Measurements from ENCODE around the gene HM13. TPM values are rescaled to one million over a fixed set of nuclear protein-coding genes. Genes with fewer than 3 reads are reported as not detected.

The HM13 gene
- total and polyA plus RNA-seq, 2 of the 13 experiments (the other 11 are each of a cell fraction or from before 2014, with no cell fraction given): 118 to 243 TPM

DNA sequence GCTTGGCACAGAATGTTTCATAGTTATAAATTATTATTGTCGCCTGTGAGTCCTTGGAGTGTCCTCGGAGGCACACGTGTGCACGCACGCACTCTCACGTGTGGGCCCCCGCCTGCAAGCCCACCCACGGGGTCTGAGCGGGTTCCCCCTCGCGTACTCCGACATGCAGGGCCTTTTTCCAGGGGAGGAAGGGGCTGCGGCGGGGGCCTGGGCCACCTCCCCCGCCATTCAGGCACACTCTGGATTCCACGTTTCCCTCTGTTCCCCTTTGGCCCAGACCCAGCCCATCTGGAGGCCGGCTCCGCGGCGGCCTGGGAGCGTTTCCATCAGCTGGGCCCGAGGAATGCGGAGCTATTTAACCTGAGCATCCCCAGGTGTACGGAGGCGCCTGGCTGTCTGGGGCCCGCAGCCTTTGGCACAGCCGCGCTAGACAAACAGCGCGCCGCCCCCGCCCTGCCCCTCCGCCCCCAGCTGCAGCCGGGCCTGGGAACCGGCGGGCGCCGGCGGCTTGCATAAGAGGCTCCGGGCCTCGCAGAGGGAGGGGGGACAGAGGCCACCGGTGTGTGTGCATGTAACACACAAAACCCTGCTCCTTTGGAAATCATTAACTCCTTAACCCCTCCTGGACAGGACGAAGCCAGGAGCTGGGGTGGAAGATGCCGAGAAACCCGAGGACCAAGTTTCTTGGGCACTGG is 94.2 kb downstream of the HM13 start (continued):
- TF ChIP-seq, protein P1, sequence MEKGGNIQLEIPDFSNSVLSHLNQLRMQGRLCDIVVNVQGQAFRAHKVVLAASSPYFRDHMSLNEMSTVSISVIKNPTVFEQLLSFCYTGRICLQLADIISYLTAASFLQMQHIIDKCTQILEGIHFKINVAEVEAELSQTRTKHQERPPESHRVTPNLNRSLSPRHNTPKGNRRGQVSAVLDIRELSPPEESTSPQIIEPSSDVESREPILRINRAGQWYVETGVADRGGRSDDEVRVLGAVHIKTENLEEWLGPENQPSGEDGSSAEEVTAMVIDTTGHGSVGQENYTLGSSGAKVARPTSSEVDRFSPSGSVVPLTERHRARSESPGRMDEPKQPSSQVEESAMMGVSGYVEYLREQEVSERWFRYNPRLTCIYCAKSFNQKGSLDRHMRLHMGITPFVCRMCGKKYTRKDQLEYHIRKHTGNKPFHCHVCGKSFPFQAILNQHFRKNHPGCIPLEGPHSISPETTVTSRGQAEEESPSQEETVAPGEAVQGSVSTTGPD (CRISPR knock-in tag; IDR thresholded peaks at IDR 0.05): peak; percentile 90
- TF ChIP-seq, protein P2, sequence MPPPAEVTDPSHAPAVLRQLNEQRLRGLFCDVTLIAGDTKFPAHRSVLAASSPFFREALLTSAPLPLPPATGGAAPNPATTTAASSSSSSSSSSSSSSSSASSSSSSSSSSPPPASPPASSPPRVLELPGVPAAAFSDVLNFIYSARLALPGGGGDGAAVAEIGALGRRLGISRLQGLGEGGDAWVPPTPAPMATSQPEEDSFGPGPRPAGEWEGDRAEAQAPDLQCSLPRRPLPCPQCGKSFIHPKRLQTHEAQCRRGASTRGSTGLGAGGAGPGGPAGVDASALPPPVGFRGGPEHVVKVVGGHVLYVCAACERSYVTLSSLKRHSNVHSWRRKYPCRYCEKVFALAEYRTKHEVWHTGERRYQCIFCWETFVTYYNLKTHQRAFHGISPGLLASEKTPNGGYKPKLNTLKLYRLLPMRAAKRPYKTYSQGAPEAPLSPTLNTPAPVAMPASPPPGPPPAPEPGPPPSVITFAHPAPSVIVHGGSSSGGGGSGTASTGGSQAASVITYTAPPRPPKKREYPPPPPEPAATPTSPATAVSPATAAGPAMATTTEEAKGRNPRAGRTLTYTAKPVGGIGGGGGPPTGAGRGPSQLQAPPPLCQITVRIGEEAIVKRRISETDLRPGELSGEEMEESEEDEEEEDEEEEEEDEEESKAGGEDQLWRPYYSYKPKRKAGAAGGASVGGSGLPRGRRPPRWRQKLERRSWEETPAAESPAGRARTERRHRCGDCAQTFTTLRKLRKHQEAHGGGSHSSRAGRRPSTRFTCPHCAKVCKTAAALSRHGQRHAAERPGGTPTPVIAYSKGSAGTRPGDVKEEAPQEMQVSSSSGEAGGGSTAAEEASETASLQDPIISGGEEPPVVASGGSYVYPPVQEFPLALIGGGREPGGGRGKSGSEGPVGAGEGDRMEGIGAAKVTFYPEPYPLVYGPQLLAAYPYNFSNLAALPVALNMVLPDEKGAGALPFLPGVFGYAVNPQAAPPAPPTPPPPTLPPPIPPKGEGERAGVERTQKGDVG (CRISPR knock-in tag; IDR thresholded peaks at IDR 0.05; ENCODE audit: borderline replicate concordance): peak; percentile 99
- TF ChIP-seq ZNF484 (CRISPR knock-in tag; IDR thresholded peaks at IDR 0.05; ENCODE audit: borderline replicate concordance, low read depth) (no peak), BRD4 (CRISPR knock-in tag; IDR thresholded peaks at IDR 0.05) (peak; percentile 98), SNRNP70 (IDR thresholded peaks at IDR 0.05; ENCODE audit: low read depth, low read length) (no peak), TOE1 (CRISPR knock-in tag; IDR thresholded peaks at IDR 0.05) (peak; percentile 99), JDP2 (CRISPR knock-in tag; IDR thresholded peaks at IDR 0.05; ENCODE audit: borderline replicate concordance) (peak; percentile 99; the same call in 1 of the 2 replicates), ZNF75D (CRISPR knock-in tag; IDR thresholded peaks at IDR 0.05; ENCODE audit: borderline replicate concordance) (peak; percentile 83; the same call in 1 of the 2 replicates), ARNT (IDR thresholded peaks at IDR 0.05) (no peak), REXO4 (CRISPR knock-in tag; IDR thresholded peaks at IDR 0.05; ENCODE audit: borderline replicate concordance) (no peak), MXI1 (IDR thresholded peaks at IDR 0.05; ENCODE audit: borderline replicate concordance, low read depth, low read length) (peak; percentile 92), ZNF253 (CRISPR knock-in tag; IDR thresholded peaks at IDR 0.05; ENCODE audit: borderline replicate concordance) (peak; percentile 86; the same call in 1 of the 2 replicates)
- TF ChIP-seq, protein P3, sequence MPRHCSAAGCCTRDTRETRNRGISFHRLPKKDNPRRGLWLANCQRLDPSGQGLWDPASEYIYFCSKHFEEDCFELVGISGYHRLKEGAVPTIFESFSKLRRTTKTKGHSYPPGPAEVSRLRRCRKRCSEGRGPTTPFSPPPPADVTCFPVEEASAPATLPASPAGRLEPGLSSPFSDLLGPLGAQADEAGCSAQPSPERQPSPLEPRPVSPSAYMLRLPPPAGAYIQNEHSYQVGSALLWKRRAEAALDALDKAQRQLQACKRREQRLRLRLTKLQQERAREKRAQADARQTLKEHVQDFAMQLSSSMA (CRISPR knock-in tag; IDR thresholded peaks at IDR 0.05): no peak
- TF ChIP-seq, protein P4, sequence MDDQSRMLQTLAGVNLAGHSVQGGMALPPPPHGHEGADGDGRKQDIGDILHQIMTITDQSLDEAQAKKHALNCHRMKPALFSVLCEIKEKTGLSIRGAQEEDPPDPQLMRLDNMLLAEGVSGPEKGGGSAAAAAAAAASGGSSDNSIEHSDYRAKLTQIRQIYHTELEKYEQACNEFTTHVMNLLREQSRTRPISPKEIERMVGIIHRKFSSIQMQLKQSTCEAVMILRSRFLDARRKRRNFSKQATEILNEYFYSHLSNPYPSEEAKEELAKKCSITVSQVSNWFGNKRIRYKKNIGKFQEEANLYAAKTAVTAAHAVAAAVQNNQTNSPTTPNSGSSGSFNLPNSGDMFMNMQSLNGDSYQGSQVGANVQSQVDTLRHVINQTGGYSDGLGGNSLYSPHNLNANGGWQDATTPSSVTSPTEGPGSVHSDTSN (CRISPR knock-in tag; IDR thresholded peaks at IDR 0.05; ENCODE audit: borderline replicate concordance): no peak
- TF ChIP-seq, protein P5, sequence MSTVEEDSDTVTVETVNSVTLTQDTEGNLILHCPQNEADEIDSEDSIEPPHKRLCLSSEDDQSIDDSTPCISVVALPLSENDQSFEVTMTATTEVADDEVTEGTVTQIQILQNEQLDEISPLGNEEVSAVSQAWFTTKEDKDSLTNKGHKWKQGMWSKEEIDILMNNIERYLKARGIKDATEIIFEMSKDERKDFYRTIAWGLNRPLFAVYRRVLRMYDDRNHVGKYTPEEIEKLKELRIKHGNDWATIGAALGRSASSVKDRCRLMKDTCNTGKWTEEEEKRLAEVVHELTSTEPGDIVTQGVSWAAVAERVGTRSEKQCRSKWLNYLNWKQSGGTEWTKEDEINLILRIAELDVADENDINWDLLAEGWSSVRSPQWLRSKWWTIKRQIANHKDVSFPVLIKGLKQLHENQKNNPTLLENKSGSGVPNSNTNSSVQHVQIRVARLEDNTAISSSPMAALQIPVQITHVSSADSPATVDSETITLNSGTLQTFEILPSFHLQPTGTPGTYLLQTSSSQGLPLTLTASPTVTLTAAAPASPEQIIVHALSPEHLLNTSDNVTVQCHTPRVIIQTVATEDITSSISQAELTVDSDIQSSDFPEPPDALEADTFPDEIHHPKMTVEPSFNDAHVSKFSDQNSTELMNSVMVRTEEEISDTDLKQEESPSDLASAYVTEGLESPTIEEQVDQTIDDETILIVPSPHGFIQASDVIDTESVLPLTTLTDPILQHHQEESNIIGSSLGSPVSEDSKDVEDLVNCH (CRISPR knock-in tag; IDR thresholded peaks at IDR 0.05): no peak
- TF ChIP-seq, protein P6, sequence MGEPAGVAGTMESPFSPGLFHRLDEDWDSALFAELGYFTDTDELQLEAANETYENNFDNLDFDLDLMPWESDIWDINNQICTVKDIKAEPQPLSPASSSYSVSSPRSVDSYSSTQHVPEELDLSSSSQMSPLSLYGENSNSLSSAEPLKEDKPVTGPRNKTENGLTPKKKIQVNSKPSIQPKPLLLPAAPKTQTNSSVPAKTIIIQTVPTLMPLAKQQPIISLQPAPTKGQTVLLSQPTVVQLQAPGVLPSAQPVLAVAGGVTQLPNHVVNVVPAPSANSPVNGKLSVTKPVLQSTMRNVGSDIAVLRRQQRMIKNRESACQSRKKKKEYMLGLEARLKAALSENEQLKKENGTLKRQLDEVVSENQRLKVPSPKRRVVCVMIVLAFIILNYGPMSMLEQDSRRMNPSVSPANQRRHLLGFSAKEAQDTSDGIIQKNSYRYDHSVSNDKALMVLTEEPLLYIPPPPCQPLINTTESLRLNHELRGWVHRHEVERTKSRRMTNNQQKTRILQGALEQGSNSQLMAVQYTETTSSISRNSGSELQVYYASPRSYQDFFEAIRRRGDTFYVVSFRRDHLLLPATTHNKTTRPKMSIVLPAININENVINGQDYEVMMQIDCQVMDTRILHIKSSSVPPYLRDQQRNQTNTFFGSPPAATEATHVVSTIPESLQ (CRISPR knock-in tag; conservative IDR thresholded peaks at IDR 0.05): no peak

Measured in HepG2 (cell line).